H9 (cell line): ENCODE measurements around the gene ADORA1. TPM values are rescaled to one million over a fixed set of nuclear protein-coding genes. Genes with fewer than 3 reads are reported as not detected.

Experiments
- DNase-seq: peaks from one replicate; pipeline ENCODE4 v3.0.0-alpha.2; 2017
- H2AFZ ChIP-seq: one replicate; pipeline ENCODE4 v1.6.1; 2013; ENCODE audit warnings: mild to moderate bottlenecking, low read length, control low read depth, moderate library complexity
- H2AK5ac ChIP-seq: 2 replicates; pipeline ENCODE4 v1.6.1; 2013; ENCODE audit warnings: low read length, control low read depth, mixed read lengths; ENCODE audit not compliant: insufficient read length
- H2BK120ac ChIP-seq: one replicate; pipeline ENCODE4 v1.6.1; 2013; ENCODE audit warnings: low read depth, mild to moderate bottlenecking, low read length, control low read depth, inconsistent platforms; ENCODE audit not compliant: poor library complexity, severe bottlenecking
- H2BK12ac ChIP-seq: 2 replicates; pipeline ENCODE4 v1.6.1; 2013; ENCODE audit warnings: low read length, control low read depth, mixed read lengths, low read depth; ENCODE audit not compliant: insufficient read length
- H2BK15ac ChIP-seq: 2 replicates; pipeline ENCODE4 v1.6.1; 2013; ENCODE audit warnings: low read depth, low read length, control low read depth
- H2BK20ac ChIP-seq: one replicate; pipeline ENCODE4 v1.6.1; 2013; ENCODE audit warnings: low read depth, mild to moderate bottlenecking, low read length, control low read depth, inconsistent platforms; ENCODE audit not compliant: poor library complexity, severe bottlenecking
- H2BK5ac ChIP-seq: 2 replicates; pipeline ENCODE4 v1.6.1; 2013; ENCODE audit warnings: low read length, control low read depth, mixed read lengths; ENCODE audit not compliant: insufficient read length
- H3K14ac ChIP-seq: 2 replicates; pipeline ENCODE4 v1.6.1; 2013; ENCODE audit warnings: low read length, control low read depth; ENCODE audit not compliant: insufficient read depth
- H3K18ac ChIP-seq: 2 replicates; pipeline ENCODE4 v1.6.1; 2013; ENCODE audit warnings: low read depth, mild to moderate bottlenecking, mixed read lengths, low read length, control low read depth; ENCODE audit not compliant: insufficient read length
- H3K23ac ChIP-seq: 2 replicates; pipeline ENCODE4 v1.6.1; 2013; ENCODE audit warnings: low read length, control low read depth, mixed read lengths, low read depth; ENCODE audit not compliant: insufficient read length
- H3K23me2 ChIP-seq: 2 replicates; pipeline ENCODE4 v1.6.1; 2013; ENCODE audit warnings: low read depth, mild to moderate bottlenecking, mixed read lengths, low read length, control low read depth; ENCODE audit not compliant: insufficient read length, poor library complexity, severe bottlenecking
- H3K27ac ChIP-seq: 2 replicates; pipeline ENCODE4 v1.5.1; 2013; ENCODE audit warnings: low read length, control low read depth, mixed read lengths, low read depth; ENCODE audit not compliant: insufficient read length
- H3K27me3 ChIP-seq: 2 replicates; pipeline ENCODE4 v1.6.1; 2013; ENCODE audit warnings: low read length, control low read depth, inconsistent platforms; ENCODE audit not compliant: insufficient read depth
- H3K4ac ChIP-seq: 2 replicates; pipeline ENCODE4 v1.6.1; 2013; ENCODE audit warnings: low read depth, mild to moderate bottlenecking, control low read depth, inconsistent platforms, low read length, moderate library complexity
- H3K4me1 ChIP-seq: 2 replicates; pipeline ENCODE4 v1.6.1; 2013; ENCODE audit warnings: low read length, control low read depth, inconsistent platforms; ENCODE audit not compliant: insufficient read depth
- H3K4me2 ChIP-seq: 2 replicates; pipeline ENCODE4 v1.6.1; 2013; ENCODE audit warnings: low read length, control low read depth, mixed read lengths; ENCODE audit not compliant: insufficient read length, insufficient read depth
- H3K56ac ChIP-seq: 2 replicates; pipeline ENCODE4 v1.6.1; 2013; ENCODE audit warnings: low read depth, mild to moderate bottlenecking, mixed read lengths, low read length, control low read depth; ENCODE audit not compliant: insufficient read length
- H3K79me1 ChIP-seq: 2 replicates; pipeline ENCODE4 v1.6.1; 2013; ENCODE audit warnings: low read depth, mild to moderate bottlenecking, moderate library complexity, low read length, control low read depth, inconsistent platforms; ENCODE audit not compliant: insufficient read depth, poor library complexity, severe bottlenecking
- H3K79me2 ChIP-seq: 2 replicates; pipeline ENCODE4 v1.6.1; 2013; ENCODE audit warnings: low read length, control low read depth, inconsistent platforms; ENCODE audit not compliant: insufficient read depth
- H3K9ac ChIP-seq: 2 replicates; pipeline ENCODE4 v1.6.1; 2013; ENCODE audit warnings: low read length, control low read depth, mixed read lengths; ENCODE audit not compliant: insufficient read length; ENCODE audit errors: extremely low read depth
- H3K9me3 ChIP-seq: one replicate; pipeline ENCODE4 v1.6.1; 2013; ENCODE audit warnings: low read depth, low read length, inconsistent platforms; ENCODE audit not compliant: control insufficient read depth
- H3T11ph ChIP-seq: one replicate; pipeline ENCODE4 v1.6.1; 2013; ENCODE audit warnings: mild to moderate bottlenecking, low read length, control low read depth, inconsistent platforms
- H4K20me1 ChIP-seq: one replicate; pipeline ENCODE4 v1.6.1; 2013; ENCODE audit not compliant: control insufficient read depth, insufficient read length, insufficient read depth
- H4K5ac ChIP-seq: 2 replicates; pipeline ENCODE4 v1.6.1; 2013; ENCODE audit warnings: low read depth, mild to moderate bottlenecking, mixed read lengths, low read length, control low read depth; ENCODE audit not compliant: insufficient read length
- H4K8ac ChIP-seq: replicated peaks from 2 replicates; pipeline ENCODE4 v1.6.1; 2013; ENCODE audit warnings: low read length, control low read depth, mixed read lengths, low read depth; ENCODE audit not compliant: insufficient read length
- H4K91ac ChIP-seq: 2 replicates; pipeline ENCODE4 v1.6.1; 2013; ENCODE audit warnings: low read depth, mild to moderate bottlenecking, moderate library complexity, mixed read lengths, low read length, control low read depth; ENCODE audit not compliant: insufficient read length
- H3K27ac Mint-ChIP-seq, 3 experiments: 2 replicates in 2 of 3; 3 replicates in 1 of 3; pipeline ENCODE4 v1.8.0; 2020 to 2021; ENCODE audit warnings: mixed read lengths in 3 of 3, mild to moderate bottlenecking in 1 of 3, moderate library complexity in 1 of 3
- H3K27me3 Mint-ChIP-seq: 2 replicates; pipeline ENCODE4 v1.8.0; 2021; ENCODE audit warnings: low read depth, mild to moderate bottlenecking, moderate library complexity, mixed read lengths
- H3K36me3 Mint-ChIP-seq, 3 experiments: 2 replicates in 2 of 3; 3 replicates in 1 of 3; pipeline ENCODE4 v1.8.0; 2020 to 2021; ENCODE audit warnings: low read depth in 3 of 3, mixed read lengths in 3 of 3; ENCODE audit not compliant: insufficient read depth in 1 of 3
- H3K4me1 Mint-ChIP-seq, 2 experiments: 2 replicates each; pipeline ENCODE4 v1.8.0; 2020; ENCODE audit warnings: mixed read lengths in 2 of 2
- H3K4me3 Mint-ChIP-seq, 2 experiments: 2 replicates in 1 of 2; 3 replicates in 1 of 2; pipeline ENCODE4 v1.8.0; 2020 to 2021; ENCODE audit warnings: mild to moderate bottlenecking in 2 of 2, mixed read lengths in 2 of 2, moderate library complexity in 1 of 2
- H3K9me3 Mint-ChIP-seq, 2 experiments: 2 replicates in 1 of 2; 3 replicates in 1 of 2; pipeline ENCODE4 v1.8.0; 2020; ENCODE audit warnings: mild to moderate bottlenecking in 2 of 2, mixed read lengths in 2 of 2, moderate library complexity in 1 of 2
- CTCF ChIP-seq: fragments of 200-600 bp; sonication (generic); conservative IDR thresholded peaks from 3 replicates; pipeline ENCODE4 v1.8.0; 2021; ENCODE audit warnings: antibody characterized with exemption, mild to moderate bottlenecking
- WGBS: extraction: QIAGEN DNeasy Blood & Tissue Kit; methylation state at CpG from one replicate; pipeline ENCODE4 v1.1.7; 2013; ENCODE audit warnings: missing lambda C conversion rate, low lambda C conversion rate, mixed read lengths; ENCODE audit not compliant: insufficient read length; ENCODE audit errors: extremely low coverage; 5-methylcytosine and 5-hydroxymethylcytosine counted together
- total RNA-seq: library from RNA; stranded (reverse); gene quantifications from 2 replicates; pipeline ENCODE4 v1.2.1, GENCODE V29; 2021

The ADORA1 gene
- total RNA-seq, 1 experiment from 2014 or later: 1.3 TPM

- Mint-ChIP-seq H3K9me3 (peaks cover 14 to 16% of the 10 kb centered on the region in 2 experiments), H3K36me3 (peaks cover 6 to 14% (median 10%) of the 10 kb centered on the region in 3 experiments; a peak in 6 of 7 replicates), H3K4me1 (peaks cover 28 to 31% of the 10 kb centered on the region in 2 experiments), H3K27ac (0 out of 7 replicates have a peak overlapping the region, but pooled peaks of 1 of the 3 experiments have one; percentile 10), H3K27me3 (peaks cover 13% of the 10 kb centered on the region), H3K4me3 (no peak overlapping the region)
- no peak overlapping the region for H3K56ac ChIP-seq
- no peak overlapping the region for H4K5ac ChIP-seq
- H2BK20ac ChIP-seq: no peak overlapping the region
- no peak overlapping the region for H4K91ac ChIP-seq
- TF ChIP-seq CTCF: no peak
- no peaks in the 10 kb centered on the region for H3K79me2 ChIP-seq
- no peak overlapping the region for H3K27ac ChIP-seq
- H2AFZ ChIP-seq: no peak overlapping the region
- H3K4me1 ChIP-seq: no peaks in the 10 kb centered on the region
- H2BK5ac ChIP-seq: no peak overlapping the region
- no peaks in the 10 kb centered on the region for H3K23me2 ChIP-seq
- H2BK12ac ChIP-seq: no peak overlapping the region
- WGBS: no CpG with 5 or more reads among the region's 6 CpGs
- no peak overlapping the region for H4K8ac ChIP-seq
- H2AK5ac ChIP-seq: no peak overlapping the region
- H3K4ac ChIP-seq: no peak overlapping the region
- H4K20me1 ChIP-seq: peaks cover 3% of the 10 kb centered on the region
- no peaks in the 10 kb centered on the region for H3K9me3 ChIP-seq
- no peak overlapping the region for H3K18ac ChIP-seq
- no peak overlapping the region for H2BK120ac ChIP-seq
- H3K79me1 ChIP-seq: no peaks in the 10 kb centered on the region
- no peak overlapping the region for H2BK15ac ChIP-seq
- H3K9ac ChIP-seq: no peak overlapping the region
- no peak overlapping the region for H3K14ac ChIP-seq
- no peak overlapping the region for H3T11ph ChIP-seq
- DNase-seq: peak; percentile 22
- no peak overlapping the region for H3K4me2 ChIP-seq
- no peak overlapping the region for H3K23ac ChIP-seq
- no peaks in the 10 kb centered on the region for H3K27me3 ChIP-seq
These were observed 36.9 kb upstream of the ADORA1 start for GRCh38 chr1:203090421-203091198.
